Esophagus mucosa (tissue), 1 donor: ENCODE measurements around the gene OR13C9. TPM values are rescaled to one million over a fixed set of nuclear protein-coding genes. Genes with fewer than 3 reads are reported as not detected.
"Not testable (repeated sequence)": the region's sequence is repeated elsewhere in the genome, so short reads cannot be mapped to it uniquely, and the experiment has no call there.

Experiments used
- ATAC-seq: fragments of 200-7000 bp; cut with Tn5 transposase; one replicate; pipeline ENCODE4 v1.9.1; 2020
- total RNA-seq: library from RNA; stranded (reverse); gene quantifications from one replicate; pipeline ENCODE4 v1.2.4, GENCODE V29; 2023
- donor health status: DM: yes; HTN: yes; CAD: no.

OR13C9 gene, protein sequence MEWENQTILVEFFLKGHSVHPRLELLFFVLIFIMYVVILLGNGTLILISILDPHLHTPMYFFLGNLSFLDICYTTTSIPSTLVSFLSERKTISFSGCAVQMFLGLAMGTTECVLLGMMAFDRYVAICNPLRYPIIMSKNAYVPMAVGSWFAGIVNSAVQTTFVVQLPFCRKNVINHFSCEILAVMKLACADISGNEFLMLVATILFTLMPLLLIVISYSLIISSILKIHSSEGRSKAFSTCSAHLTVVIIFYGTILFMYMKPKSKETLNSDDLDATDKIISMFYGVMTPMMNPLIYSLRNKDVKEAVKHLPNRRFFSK
- total RNA-seq, result not detected

DNA sequence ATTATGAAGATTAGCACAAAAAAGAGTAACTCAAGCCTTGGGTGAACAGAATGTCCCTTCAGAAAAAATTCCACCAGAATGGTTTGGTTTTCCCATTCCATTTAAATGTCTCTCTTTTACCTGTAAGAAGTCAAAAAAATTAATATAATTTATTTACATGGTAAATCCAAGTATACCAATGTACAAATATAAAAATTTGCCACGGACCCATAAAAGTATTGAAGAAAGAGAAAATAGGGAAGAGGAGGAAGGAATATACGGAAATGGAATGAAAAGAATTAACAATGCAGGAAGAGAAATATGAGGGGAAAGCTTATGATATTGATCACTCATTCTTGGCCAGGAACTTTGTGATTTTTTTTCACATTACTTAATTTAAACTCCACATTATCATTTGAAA lies at the start of gene OR13C9:
TSS of gene OR13C9 (minus strand) at position 101 of the 400 bp plus-strand sequence. CDS start at position 101, 0 bp downstream.
- no peak for ATAC-seq

DNA sequence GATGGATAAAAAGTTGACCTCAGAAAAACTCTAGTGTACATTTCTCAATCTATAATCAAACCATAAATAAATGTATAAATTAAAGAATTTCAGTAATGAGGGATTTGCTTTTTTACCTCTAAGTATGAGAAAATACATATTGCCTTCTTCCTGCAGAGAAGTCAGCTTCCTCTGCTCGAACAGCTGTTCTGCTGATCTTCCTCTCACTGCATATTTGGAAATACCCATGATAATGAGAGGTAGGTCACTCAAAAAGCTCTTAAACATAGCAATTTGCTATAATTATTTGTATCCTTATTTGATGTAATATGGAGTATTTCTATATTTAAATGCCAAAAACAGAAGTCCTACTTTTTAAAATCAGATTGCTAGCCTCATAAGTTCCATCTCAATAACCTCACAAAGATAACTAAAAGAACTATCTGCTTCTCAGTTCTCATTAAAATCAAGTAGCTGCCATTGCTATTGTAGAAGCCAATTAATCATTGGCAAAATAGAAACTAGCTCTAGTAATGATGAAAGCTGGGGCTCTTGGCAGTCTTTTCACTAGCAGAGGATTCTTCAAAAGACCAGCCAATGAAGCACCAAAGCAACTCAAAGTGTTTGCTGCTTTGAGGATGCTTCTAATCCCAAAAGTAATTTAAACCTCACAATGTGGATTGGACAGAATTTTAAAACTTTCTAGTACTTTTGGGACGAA lies 40.6 kb upstream of the OR13C9 start:
- ATAC-seq, result no peak

DNA sequence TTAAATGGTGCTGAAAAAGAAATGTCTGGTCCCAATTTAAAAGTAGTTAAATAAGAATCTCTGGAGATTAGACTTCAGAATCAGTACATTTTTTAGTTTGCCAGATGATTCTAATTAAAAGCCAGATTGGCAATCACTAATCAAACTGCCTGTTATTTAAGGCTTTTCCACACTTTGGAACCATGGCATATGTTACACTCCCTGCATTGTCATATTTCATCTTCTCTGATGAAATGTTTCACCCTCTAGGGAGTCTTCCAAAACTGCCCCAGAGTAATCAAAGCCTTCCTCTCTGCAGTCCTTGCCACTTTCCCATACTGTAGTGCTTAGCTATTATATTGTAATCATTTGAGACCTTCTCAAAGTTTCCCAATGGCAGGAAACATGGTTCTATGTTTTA lies 17.5 kb upstream of the OR13C9 start:
- ATAC-seq, result no peak

DNA sequence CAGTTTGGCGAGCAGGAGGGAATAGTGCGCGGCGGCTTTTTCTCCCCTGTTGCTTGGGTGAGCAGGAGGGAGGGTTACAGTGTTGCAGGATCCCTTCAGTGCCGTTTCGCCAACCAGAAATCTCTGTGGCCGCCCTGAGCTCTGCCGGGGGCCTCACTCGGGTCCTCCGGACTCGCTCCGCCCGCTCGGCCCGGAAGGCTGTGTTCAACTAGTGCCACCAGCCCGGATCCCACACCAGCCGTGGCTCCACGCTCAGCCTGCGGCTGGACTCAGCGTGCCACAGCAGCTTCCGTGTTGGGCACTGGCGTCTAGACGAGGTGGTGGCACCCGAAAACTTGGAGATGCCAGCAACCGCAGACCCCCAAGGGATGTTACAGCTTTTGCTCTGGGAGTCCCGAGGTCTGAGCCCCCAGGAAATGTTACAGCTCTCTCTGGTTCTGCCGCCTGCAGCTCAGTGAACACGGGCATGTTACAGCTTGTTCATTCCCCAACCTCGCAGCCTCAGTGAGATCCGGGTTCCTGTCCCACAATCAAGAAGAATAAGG lies 16.0 kb upstream of the OR13C9 start:
- ATAC-seq, result no peak

DNA sequence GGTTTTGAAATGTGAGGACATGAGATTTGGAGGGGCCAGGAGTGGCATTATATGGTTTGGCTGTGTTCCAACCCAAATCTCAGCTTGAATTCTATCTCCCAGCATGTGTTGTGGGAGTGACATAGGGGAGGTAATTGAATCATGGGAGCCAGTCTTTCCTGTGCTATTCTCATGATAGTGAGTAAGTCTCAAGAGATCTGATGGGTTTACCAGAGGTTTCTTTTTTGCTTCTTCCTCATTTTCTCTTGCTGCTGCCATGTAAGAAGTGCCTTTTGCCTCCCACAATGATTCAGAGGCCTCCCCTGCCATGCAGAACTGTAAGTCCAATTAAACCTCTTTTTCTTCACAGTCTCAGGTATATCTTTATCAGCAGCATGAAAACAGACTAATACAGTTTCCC lies 8.0 kb upstream of the OR13C9 start:
- ATAC-seq, result not testable (repeated sequence)

DNA sequence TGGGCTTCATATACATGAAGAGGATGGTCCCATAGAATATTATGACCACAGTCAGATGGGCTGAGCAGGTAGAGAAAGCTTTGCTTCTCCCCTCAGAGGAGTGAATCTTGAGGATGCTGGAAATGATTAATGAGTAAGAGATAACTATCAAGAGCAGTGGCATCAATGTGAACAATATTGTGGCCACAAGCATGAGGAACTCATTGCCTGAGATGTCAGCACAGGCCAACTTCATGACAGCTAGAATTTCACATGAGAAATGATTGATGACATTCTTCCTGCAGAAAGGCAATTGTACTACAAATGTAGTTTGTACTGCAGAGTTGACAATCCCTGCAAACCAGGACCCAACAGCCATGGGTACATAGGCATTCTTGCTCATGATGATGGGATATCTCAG lies 586 bp downstream of the OR13C9 start:
- ATAC-seq, result no peak

DNA sequence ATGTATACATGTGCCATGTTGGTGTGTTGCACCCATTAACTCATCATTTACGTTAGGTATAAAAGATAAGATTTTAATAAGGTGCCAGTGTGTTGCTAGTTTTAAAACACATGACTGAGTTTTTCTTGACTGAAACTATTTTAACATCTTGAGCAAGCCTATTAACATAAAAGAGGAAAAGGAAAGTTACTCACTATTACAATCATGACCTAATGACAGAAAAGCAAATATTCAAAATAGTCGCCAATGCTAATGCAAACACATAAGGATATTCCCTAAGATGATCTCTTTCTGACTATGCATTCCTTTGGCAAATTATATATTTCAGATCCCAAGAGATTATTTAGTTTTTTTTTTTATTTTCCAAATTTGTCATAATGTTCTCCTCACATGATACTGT lies 6.8 kb downstream of the OR13C9 start:
- no peak for ATAC-seq

DNA sequence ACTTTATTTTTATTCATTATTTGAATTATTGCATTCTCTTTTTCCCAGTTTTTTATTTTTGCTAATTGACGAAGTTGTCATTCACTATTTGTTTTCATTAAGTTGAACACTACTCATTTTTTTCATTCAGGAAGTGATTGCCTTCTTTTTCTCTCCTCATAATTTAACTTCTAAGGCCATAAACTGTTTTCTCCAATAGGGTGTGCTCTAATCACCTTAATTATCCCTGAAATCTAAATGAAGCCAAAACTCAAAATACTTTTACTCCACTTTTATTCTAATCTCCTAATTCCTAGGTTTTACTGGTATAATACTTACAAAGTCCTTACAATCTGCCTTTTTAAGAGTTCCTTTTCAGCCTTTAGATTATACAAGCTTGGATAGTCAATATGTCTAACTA lies 9.7 kb downstream of the OR13C9 start:
- ATAC-seq, result no peak

DNA sequence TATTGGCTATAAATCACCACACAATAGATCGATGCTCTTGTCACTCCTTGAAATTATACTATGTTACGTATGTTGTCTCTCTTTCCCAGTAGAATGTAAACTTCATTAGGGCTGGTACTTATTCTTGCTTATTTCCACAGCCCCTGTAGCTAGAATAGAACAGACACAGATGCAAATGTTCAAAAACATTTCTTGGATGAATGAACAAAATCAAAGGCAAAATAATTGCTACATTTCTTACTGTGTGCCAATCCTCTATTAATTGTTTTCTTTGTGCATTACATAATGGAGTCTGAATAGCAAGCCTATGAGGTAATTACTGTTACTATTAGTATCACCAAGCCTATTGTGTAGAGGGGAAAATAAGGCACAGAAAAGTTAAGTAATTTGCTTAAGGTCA lies 11.9 kb downstream of the OR13C9 start:
- no peak for ATAC-seq

DNA sequence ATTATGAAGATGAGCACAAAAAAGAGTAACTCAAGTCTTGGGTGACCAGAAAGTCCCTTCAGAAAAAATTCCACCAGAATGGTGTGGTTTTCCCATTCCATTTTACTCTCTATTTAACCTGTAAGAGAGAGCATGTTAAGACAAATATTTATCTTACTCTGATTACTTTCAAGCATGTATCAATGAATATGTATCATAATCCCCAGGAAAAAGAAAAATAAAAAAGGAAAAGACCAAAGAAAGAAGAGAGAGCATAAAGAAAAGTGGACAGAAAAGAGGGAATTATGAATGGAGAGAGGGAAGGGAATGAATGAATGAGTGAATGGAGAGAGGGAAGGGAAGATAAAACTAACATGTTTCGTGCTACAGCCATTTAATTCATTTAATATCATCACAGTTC lies 12.5 kb downstream of the OR13C9 start, which contains the start of gene OR13C2:
TSS of gene OR13C2 (minus strand) at position 101 of the 400 bp plus-strand sequence. CDS start at position 101, 0 bp downstream.
- not testable (repeated sequence) for ATAC-seq

DNA sequence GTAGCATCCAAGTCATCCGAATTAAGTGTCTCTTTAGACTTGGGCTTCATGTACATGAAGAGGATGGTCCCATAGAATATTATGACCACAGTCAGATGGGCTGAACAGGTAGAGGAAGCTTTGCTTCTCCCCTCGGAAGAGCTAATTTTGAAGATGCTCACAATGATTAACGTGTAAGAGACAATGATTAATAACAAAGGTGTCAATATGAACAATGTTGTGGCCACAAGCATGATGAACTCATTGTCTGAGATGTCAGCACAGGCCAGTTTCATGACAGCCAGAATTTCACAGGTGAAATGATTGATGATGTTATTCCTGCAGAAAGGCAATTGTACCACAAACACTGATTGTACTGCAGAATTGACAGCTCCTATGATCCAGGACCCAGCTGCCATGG lies 13.2 kb downstream of the OR13C9 start:
- no peak for ATAC-seq

DNA sequence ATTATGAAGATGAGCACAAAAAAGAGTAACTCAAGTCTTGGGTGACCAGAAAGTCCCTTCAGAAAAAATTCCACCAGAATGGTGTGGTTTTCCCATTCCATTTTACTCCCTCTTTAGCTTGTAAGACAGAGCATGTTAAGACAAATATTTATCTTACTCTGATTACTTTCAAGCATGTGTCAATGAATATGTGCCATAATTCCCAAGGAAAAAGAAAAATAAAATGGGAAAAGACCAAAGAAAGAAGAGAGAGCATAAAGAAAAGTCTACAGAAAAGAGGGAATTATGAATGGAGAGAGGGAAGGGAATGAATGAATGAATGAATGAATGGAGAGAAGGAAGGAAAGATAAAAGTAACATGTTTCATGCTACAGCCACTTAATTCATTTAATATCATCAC lies 18.7 kb downstream of the OR13C9 start, which contains the start of gene OR13C5:
TSS of gene OR13C5 (minus strand) at position 101 of the 400 bp plus-strand sequence. CDS start at position 101, 0 bp downstream.
- ATAC-seq, result not testable (repeated sequence)

DNA sequence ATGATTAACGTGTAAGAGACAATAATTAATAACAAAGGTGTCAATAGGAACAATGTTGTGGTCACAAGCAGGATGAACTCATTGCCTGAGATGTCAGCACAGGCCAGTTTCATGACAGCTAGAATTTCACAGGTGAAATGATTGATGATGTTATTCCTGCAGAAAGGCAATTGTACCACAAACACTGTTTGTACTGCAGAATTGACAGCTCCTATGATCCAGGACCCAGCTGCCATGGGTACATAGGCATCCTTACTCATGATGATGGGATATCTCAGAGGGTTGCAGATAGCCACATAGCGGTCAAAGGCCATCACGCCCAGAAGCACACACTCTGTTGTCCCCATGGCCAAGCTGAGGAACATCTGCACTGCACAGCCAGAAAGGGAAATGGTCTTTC lies 19.3 kb downstream of the OR13C9 start:
- ATAC-seq, result not testable (repeated sequence)

DNA sequence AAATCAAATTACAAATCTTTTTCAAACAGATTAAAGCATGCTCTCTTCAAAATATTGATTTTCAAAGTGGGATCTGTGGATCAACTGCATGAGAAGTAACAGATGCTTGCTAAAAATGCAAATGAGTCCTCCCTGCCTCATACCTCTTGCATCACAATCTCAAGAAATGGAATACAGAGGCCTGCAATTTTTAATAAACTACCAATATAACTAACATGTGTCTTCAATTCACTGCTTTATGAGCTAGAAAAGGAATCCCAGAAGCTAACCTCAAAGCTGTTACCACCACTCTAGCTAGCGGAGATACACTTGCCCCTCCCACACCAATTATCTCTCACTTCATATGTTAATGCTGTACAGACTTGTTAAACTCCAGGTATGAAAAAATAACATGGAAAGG lies 28.4 kb downstream of the OR13C9 start:
- no peak for ATAC-seq

DNA sequence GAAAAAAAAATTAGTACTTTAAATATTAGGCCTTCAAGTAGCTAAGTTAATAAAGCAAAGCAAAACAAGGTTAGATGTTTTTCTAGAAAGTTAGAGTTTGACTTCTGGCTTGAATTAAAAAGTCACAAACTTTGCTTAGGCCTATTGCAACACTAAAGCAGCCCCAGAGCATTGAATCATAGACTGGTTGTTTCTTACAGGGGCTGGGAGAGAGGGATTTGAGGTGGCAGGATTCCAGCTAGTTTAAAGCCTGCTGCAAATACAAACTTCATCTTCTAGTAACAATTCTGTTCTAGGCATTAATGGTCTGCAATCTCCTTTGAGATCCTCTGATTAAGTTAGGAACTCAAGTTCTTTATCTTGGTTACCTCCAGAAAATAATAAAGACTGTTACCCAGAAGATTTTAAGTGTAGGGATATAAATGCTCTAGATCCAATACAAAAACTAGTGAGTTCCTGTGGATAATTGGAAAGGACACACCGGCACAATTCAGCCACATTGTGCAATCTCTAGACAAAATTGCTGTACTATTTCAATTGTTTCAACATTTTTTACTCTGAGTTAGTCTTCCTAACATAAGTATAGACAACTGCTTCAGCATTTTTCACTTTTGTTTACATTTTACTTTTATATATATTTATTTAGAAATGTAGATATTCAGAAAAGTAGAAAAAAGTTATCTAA lies 31.4 kb downstream of the OR13C9 start:
- no peak for ATAC-seq

DNA sequence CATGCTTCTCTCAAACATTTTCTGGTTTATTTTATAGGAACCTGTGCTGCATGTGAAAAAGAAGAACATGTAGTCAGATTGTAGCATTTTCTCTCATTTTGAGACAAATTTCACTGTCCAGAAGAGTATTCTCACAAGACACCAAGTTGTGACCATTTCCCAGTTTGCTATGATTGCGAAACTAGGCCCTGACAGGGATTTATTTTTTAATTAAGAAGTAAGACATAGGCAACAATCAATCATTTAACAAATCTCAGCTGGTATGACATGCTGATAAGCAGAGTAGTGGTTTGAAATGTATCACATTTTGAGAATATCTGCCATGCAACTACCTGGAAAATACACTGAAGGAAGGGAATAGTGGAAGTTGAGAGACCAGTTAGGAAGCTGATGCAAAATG lies 37.4 kb downstream of the OR13C9 start:
- ATAC-seq, result no peak

DNA sequence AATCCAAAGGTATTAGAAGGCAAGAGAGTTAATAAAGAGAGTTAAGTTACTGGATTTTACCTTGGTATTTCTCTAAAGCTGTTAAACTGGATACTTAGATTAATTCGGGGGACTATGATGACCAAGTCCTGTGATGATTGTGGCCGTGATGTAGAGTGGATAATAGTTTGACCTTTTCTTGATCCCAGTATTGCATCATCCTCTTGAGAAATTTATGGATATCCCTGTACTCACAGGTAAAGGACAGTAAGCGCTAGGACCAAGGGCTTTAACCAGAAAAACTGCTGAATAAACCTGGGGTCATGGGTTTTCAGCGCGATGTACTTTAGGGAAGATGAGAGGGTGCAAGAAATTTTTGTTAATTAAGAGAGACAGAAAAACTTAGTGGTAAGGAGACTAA lies 40.7 kb downstream of the OR13C9 start:
- no peak for ATAC-seq

DNA sequence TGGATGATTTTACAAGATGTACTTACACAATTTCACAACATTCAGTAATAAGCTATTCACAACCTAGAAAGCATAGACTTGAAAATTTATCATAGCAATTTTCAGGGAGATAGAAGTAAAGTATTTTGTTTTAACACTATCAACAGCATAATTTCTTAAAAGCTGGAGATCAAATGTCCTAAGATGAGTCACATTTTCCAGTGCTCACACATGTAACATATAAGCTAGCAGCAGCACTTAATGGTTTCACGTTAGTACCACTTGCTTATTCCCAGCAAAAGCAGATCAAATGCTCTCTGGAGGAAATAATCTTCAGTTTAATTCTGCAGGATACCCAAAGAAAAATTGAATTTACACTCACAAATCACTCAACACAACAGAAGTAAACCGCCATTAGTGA lies 42.5 kb downstream of the OR13C9 start:
- ATAC-seq, result no peak

DNA sequence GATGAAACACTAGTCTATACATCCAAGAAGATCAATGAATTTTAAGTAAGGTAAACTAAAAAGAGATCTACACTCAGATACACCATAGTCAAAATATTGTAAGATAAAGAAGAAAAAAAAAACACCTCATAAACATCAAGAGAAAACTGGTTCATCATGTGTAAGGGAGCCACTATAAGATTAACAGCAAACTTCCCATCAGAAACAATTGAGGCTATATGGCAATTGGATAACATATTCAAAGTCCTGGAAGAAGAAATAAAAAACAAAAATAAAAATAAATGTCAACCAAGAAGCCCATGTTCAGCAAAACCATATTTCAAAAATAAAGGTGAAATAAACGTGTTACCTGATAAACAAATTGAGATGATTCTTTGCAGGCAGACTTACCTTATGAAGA lies 45.4 kb downstream of the OR13C9 start:
- ATAC-seq, result no peak

DNA sequence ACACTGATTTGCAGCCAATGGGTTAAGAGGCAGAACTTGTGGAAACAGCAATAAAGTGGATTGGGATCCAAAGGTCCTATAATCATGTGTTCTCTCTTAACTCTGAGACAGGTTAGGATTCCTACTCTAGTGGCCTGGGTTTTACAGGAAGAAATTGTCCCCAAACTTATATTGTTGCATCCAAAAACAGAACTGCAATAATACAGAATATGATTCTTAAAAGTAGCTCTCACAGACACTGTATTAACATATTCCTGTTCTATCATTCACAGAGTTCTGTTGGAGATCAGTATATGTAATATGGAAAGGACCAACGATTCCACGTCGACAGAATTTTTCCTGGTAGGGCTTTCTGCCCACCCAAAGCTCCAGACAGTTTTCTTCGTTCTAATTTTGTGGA lies 49.1 kb downstream of the OR13C9 start, which contains the start of gene OR13C8:
TSS of gene OR13C8 (plus strand) at position 301 of the 400 bp plus-strand sequence. CDS start at position 301, 0 bp downstream.
- ATAC-seq, result no peak
